BJ (cell line): ENCODE results near the gene S100A2. TPM values are rescaled to one million over a fixed set of nuclear protein-coding genes. Genes with fewer than 3 reads are reported as not detected.

Experiments
- CTCF ChIA-PET: fragments of 350-600 bp; formaldehyde crosslinking; extraction: SDS; loops from one replicate; lab custom pipeline; 2021; ENCODE audit warnings: antibody characterized with exemption, inconsistent platforms; lab: Yijun Ruan, JAX
- POLR2A ChIA-PET: fragments of 300-600 bp; sonication (Branson Sonifier 250); formaldehyde crosslinking; extraction: SDS; loops from one replicate; lab custom pipeline; 2021; ENCODE audit warnings: antibody characterized with exemption; lab: Charles Lee
- DNase-seq: peaks from one replicate; pipeline ENCODE4 v3.0.0-alpha.2; 2011; ENCODE audit warnings: low read depth
- H3K27me3 ChIP-seq: 2 replicates; pipeline ENCODE4 v1.6.0; 2011; ENCODE audit warnings: low read length; ENCODE audit not compliant: control insufficient read depth, insufficient read depth
- H3K36me3 ChIP-seq: 2 replicates; pipeline ENCODE4 v1.5.1; 2011; ENCODE audit warnings: low read length; ENCODE audit not compliant: control insufficient read depth, insufficient read depth
- H3K4me3 ChIP-seq: 2 replicates; pipeline ENCODE4 v1.5.1; 2011; ENCODE audit warnings: low read depth, mild to moderate bottlenecking, control low read depth, low read length
- CTCF ChIP-seq: IDR thresholded peaks from 2 replicates; pipeline ENCODE4 v1.5.1; 2011; ENCODE audit warnings: low read depth, mild to moderate bottlenecking, control low read depth, inconsistent platforms, low read length, moderate library complexity; ENCODE audit not compliant: insufficient read depth
- polyA plus RNA-seq: library from polyadenylated mRNA; depleted of rRNA; stranded (reverse); fragments of >200 nt; gene quantifications from 2 replicates; pipeline ENCODE4 v1.2.3, GENCODE V29; 2011

S100A2 gene
- polyA plus RNA-seq, 1 experiment: 2.7 TPM

- ChIA-PET CTCF (interaction anchor here (0.7 to 8.1 kb wide), 15 partner anchors 9 to 214 kb away, joined by 3 to 164 read pairs (median 6); partner anchors contain the start of genes S100A13, S100A2 and S100A3), POLR2A (interaction anchor here (1.8 to 4.2 kb wide), 3 partner anchors 10 to 100 kb away, joined by 8 to 36 read pairs (median 16); partner anchors contain the start of genes CHTOP and S100A4)
- TF ChIP-seq CTCF: no peak
- peaks cover 2% of the 10 kb centered on the region; the same call in 1 of the 2 replicates for H3K36me3 ChIP-seq
- H3K27me3 ChIP-seq: no peaks in the 10 kb centered on the region
- H3K4me3 ChIP-seq: peak overlapping the region; percentile 63
- no peak for DNase-seq
Measured at GRCh38 chr1:153534226-153534924, 31.3 kb downstream of the S100A2 start.

DNA sequence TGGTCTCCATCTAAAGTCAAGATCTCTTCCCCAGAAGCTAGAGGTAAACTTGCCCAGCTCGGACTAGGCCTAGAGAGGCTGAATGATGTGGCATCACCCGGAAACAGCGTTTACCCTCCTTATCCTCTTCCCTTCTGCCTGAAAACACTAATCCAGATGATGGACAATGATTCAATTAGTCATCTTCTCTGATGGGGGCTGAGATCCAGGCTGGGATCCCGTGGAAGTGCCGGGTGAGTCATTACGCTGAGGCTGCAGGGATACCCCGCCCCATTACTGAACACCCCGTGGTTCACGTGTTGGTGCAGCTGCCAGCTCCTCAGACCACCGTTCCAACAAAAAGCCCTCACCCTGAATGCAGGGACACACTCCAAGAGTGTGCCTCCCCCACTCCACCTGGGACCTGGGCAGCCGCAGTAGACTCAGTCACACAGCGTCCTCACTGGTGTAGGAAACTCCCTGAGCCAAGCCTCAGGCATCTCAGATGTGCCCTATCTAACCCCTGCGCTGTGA lies 31.9 kb downstream of the S100A2 start:
- POLR2A ChIA-PET: interaction anchor here (0.9 to 4.2 kb wide), 7 partner anchors 11 to 100 kb away, joined by 3 to 36 read pairs (median 3); partner anchors contain the start of genes CHTOP, S100A13 and S100A4

DNA sequence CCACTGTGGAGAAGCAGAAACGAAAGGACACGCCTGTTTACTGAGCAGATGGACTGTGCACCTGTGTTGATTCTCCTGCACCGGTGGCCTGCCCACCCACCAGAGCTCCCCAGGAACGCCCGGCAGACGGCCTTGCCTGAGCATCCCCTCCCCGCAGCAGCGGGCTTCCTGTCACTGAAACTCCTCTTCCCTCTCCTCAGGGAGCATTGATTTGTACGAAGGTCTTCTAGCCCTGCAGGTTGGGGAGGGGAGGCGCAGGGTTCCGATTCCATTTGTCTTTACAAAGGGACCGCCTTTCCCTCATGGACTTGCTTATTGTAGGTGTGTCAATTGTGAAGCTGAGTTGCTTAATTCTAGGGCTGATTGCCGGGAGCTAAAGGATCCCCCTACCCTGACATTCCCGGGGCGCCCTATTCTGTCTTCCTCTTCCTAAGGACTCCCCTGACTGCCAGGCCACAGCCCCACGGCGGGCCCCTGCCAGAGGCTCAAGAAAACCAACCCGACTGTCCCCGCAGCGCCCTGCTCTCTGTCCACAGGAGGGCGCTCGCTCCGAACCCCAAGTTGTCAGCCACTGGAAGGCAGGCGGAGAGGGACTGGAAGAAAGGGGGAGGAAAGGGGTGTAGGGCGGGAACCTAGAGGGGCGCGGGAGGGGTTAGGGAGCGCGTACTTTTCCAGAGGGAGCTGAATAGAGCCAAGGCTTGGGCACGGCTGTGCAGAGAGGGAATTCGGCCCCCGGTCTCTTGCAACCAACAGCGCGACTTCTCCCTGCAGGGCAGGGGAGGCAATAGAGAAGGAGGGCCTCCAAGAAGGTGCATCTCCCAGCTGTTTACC lies 32.7 kb downstream of the S100A2 start:
- H3K4me3 ChIP-seq: peak overlapping the region; percentile 63
- peaks cover 2% of the 10 kb centered on the region; the same call in 1 of the 2 replicates for H3K36me3 ChIP-seq
- DNase-seq: peak; percentile 36
- ChIA-PET POLR2A (interaction anchor here (0.9 to 4.2 kb wide), 7 partner anchors 12 to 101 kb away, joined by 3 to 36 read pairs (median 3); partner anchors contain the start of genes CHTOP, S100A13 and S100A4), CTCF (interaction anchor here (0.7 to 8.1 kb wide), 28 partner anchors 8 to 223 kb away, joined by 3 to 164 read pairs (median 6); partner anchors contain the start of genes S100A1, S100A13, S100A14 and S100A16)
- no peaks in the 10 kb centered on the region for H3K27me3 ChIP-seq
- TF ChIP-seq CTCF: peak; percentile 97

More for the DNA sequence above, 31.9 kb downstream of the S100A2 start:
- no peak for TF ChIP-seq CTCF
- peak; percentile 63 for DNase-seq
- CTCF ChIA-PET: interaction anchor here (0.7 to 8.1 kb wide), 25 partner anchors 9 to 222 kb away, joined by 3 to 164 read pairs (median 7); partner anchors contain the start of genes S100A1, S100A13, S100A14 and S100A16
- Histone ChIP-seq H3K36me3 (peaks cover 2% of the 10 kb centered on the region; the same call in 1 of the 2 replicates), H3K27me3 (no peaks in the 10 kb centered on the region), H3K4me3 (peak overlapping the region; percentile 63)

DNA sequence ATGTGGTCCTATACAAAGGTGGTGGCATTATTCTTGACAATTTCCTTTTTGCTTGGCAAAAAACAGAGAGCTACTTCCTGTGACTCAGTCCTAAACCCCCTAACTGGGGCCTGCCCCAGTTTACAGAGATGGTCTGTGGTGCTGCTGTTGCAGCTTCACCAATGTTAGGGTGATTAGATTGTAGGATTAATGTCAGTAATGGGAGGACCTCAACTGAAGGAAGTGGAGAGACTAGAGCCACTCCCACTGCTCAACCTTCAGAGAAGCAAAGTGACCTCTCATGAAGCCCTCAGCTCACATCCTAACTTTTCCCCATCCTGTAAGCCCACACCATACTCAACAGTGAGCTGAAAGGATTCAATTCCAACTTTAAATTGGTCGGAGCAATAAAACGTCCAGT lies 33.5 kb downstream of the S100A2 start:
- CTCF ChIA-PET: interaction anchor here (0.5 to 8.1 kb wide), 18 partner anchors 7 to 1438 kb away, joined by 3 to 164 read pairs (median 14); partner anchors contain the start of genes S100A1, S100A13, S100A16 and S100A2
- Histone ChIP-seq H3K36me3 (peaks cover 2% of the 10 kb centered on the region; the same call in 1 of the 2 replicates), H3K27me3 (no peaks in the 10 kb centered on the region), H3K4me3 (no peak overlapping the region)
- POLR2A ChIA-PET: interaction anchor here (0.7 to 4.2 kb wide), 2 partner anchors 12 to 36 kb away, joined by 9 to 36 read pairs; partner anchors contain the start of gene S100A4
- no peak for TF ChIP-seq CTCF
- DNase-seq: no peak
